GM19455 (cell line): Measurements from ENCODE around the gene PEX26.

Experiments used
- ATAC-seq: cut with Tn5 transposase; IDR thresholded peaks from one replicate; pipeline ENCODE4 v1.9.1; 2021; ENCODE audit not compliant: unreplicated experiment

PEX26 gene

GRCh38 chr22:18154821-18155390 lies 77.1 kb downstream of the PEX26 start:
- no peak for ATAC-seq
